Measurements from ENCODE around the gene DCAF11. TPM values are rescaled to one million over a fixed set of nuclear protein-coding genes. Genes with fewer than 3 reads are reported as not detected.

The DCAF11 gene
- total RNA-seq, 1 experiment from 2014 or later: 68.2 TPM

DNA sequence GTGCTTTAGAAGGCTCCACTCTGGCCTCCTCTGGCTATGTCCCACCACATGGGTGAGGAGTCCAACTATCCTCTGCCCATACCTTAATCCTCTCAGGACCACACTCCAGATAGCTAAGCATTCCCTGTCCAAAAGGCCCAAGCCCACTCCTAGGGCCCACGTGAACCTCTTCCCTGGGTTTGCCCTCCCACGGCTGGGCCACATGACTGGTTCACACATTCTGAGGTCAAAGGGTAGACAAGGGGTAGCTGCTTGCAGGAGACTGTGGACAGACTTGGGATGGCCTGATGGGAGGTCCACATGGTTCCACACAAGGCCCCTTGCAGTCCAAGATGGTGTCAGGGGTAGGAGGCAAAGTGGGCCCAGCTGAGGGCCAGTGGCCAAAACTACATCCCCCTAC lies 26.5 kb upstream of the DCAF11 start:
- POLR2A ChIA-PET (ENCODE audit: unreplicated experiment): no interaction called here
- H3K79me2 ChIP-seq (ENCODE audit: low read length): no peaks in the 10 kb centered on the region
- ATAC-seq (no peak), DNase-seq (no peak)
- CTCF ChIA-PET: interaction anchor here (1.0 kb wide), 1 partner anchor 30 kb away, joined by 3 read pairs; no protein-coding TSS in a partner anchor
- H2AFZ ChIP-seq (ENCODE audit: low read length): no peak overlapping the region
- no peak overlapping the region for H3K27ac ChIP-seq (ENCODE audit: low read length)
- H3K4me2 ChIP-seq (ENCODE audit: low read length): no peak overlapping the region
- no peak overlapping the region for H3K9ac ChIP-seq (ENCODE audit: low read length)
- H3K4me1 ChIP-seq (ENCODE audit: insufficient read depth, low read length): no peaks in the 10 kb centered on the region
- TF ChIP-seq, protein P1, sequence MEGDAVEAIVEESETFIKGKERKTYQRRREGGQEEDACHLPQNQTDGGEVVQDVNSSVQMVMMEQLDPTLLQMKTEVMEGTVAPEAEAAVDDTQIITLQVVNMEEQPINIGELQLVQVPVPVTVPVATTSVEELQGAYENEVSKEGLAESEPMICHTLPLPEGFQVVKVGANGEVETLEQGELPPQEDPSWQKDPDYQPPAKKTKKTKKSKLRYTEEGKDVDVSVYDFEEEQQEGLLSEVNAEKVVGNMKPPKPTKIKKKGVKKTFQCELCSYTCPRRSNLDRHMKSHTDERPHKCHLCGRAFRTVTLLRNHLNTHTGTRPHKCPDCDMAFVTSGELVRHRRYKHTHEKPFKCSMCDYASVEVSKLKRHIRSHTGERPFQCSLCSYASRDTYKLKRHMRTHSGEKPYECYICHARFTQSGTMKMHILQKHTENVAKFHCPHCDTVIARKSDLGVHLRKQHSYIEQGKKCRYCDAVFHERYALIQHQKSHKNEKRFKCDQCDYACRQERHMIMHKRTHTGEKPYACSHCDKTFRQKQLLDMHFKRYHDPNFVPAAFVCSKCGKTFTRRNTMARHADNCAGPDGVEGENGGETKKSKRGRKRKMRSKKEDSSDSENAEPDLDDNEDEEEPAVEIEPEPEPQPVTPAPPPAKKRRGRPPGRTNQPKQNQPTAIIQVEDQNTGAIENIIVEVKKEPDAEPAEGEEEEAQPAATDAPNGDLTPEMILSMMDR (conservative IDR thresholded peaks at IDR 0.05; ENCODE audit: low read depth, low read length): no peak
- TF ChIP-seq EZH2 (IDR thresholded peaks at IDR 0.05; ENCODE audit: low read length, unreplicated experiment) (no peak), EZH2phosphoT487 (IDR thresholded peaks at IDR 0.05; ENCODE audit: borderline replicate concordance, low read length) (no peak)
- intact Hi-C loops (cut with micrococcal nuclease): no loop called here
- H3K9me2 ChIP-seq (replicated peaks; ENCODE audit: low read length): no peaks in the 10 kb centered on the region
- no peaks in the 10 kb centered on the region for H3K9me3 ChIP-seq (ENCODE audit: low read length)
- H3K27me3 ChIP-seq (ENCODE audit: low read length): no peaks in the 10 kb centered on the region
- BruUV-seq (replicated peaks): no TSS peak
- H3K36me3 ChIP-seq (ENCODE audit: low read depth, low read length): no peaks in the 10 kb centered on the region
- H3F3A ChIP-seq (ENCODE audit: low read length, unreplicated experiment): no peaks in the 10 kb centered on the region
- H4K20me1 ChIP-seq (ENCODE audit: low read length): no peaks in the 10 kb centered on the region
- H3K4me3 ChIP-seq (ENCODE audit: low read length): no peak overlapping the region

GRCh38 chr14:24089890-24090289 lies 24.7 kb upstream of the DCAF11 start:
- no peak overlapping the region for H2AFZ ChIP-seq (ENCODE audit: low read length)
- peaks cover 1% of the 10 kb centered on the region; the same call in 1 of the 2 replicates for H3K79me2 ChIP-seq (ENCODE audit: low read length)
- TF ChIP-seq EZH2 (IDR thresholded peaks at IDR 0.05; ENCODE audit: low read length, unreplicated experiment): no peak
- no peak for TF ChIP-seq EZH2phosphoT487 (IDR thresholded peaks at IDR 0.05; ENCODE audit: borderline replicate concordance, low read length)
- TF ChIP-seq, protein P1 (conservative IDR thresholded peaks at IDR 0.05; ENCODE audit: low read depth, low read length): no peak
- H3K4me3 ChIP-seq (ENCODE audit: low read length): no peak overlapping the region
- intact Hi-C loops (cut with micrococcal nuclease): loop anchor here (1.0 to 2.0 kb wide), 2 partner anchors 32 to 75 kb away; no protein-coding TSS in a partner anchor
- H3K9ac ChIP-seq (ENCODE audit: low read length): no peak overlapping the region
- ATAC-seq (no peak), DNase-seq (no peak)
- H3F3A ChIP-seq (ENCODE audit: low read length, unreplicated experiment): no peaks in the 10 kb centered on the region
- no peaks in the 10 kb centered on the region for H3K9me3 ChIP-seq (ENCODE audit: low read length)
- H4K20me1 ChIP-seq (ENCODE audit: low read length): no peaks in the 10 kb centered on the region
- no peak overlapping the region for H3K4me2 ChIP-seq (ENCODE audit: low read length)
- H3K27ac ChIP-seq (ENCODE audit: low read length): no peak overlapping the region
- no peaks in the 10 kb centered on the region for H3K36me3 ChIP-seq (ENCODE audit: low read depth, low read length)
- H3K27me3 ChIP-seq (ENCODE audit: low read length): no peaks in the 10 kb centered on the region
- no peaks in the 10 kb centered on the region for H3K9me2 ChIP-seq (replicated peaks; ENCODE audit: low read length)
- no TSS peak for BruUV-seq (replicated peaks)
- CTCF ChIA-PET: interaction anchor here (1.4 to 1.7 kb wide), 2 partner anchors 19 to 32 kb away, joined by 18 to 22 read pairs; no protein-coding TSS in a partner anchor
- POLR2A ChIA-PET (ENCODE audit: unreplicated experiment): no interaction called here
- peaks cover 3% of the 10 kb centered on the region for H3K4me1 ChIP-seq (ENCODE audit: insufficient read depth, low read length)

GRCh38 chr14:24092110-24092504 lies 22.5 kb upstream of the DCAF11 start:
- no peak overlapping the region for H3K4me3 ChIP-seq (ENCODE audit: low read length)
- H2AFZ ChIP-seq (ENCODE audit: low read length): no peak overlapping the region
- H3K4me1 ChIP-seq (ENCODE audit: insufficient read depth, low read length): peaks cover 9% of the 10 kb centered on the region
- DNase-seq (no peak), ATAC-seq (no peak)
- peaks cover 8% of the 10 kb centered on the region; the same call in 1 of the 2 replicates for H3K79me2 ChIP-seq (ENCODE audit: low read length)
- no peaks in the 10 kb centered on the region for H4K20me1 ChIP-seq (ENCODE audit: low read length)
- no peak overlapping the region for H3K9ac ChIP-seq (ENCODE audit: low read length)
- no TSS peak for BruUV-seq (replicated peaks)
- no peak overlapping the region for H3K4me2 ChIP-seq (ENCODE audit: low read length)
- intact Hi-C loops (cut with micrococcal nuclease): no loop called here
- POLR2A ChIA-PET (ENCODE audit: unreplicated experiment): no interaction called here
- no peaks in the 10 kb centered on the region for H3K27me3 ChIP-seq (ENCODE audit: low read length)
- CTCF ChIA-PET: interaction anchor here (0.8 to 1.0 kb wide), 2 partner anchors 17 to 34 kb away, joined by 4 to 5 read pairs; no protein-coding TSS in a partner anchor
- no peaks in the 10 kb centered on the region for H3K9me3 ChIP-seq (ENCODE audit: low read length)
- TF ChIP-seq, protein P1 (conservative IDR thresholded peaks at IDR 0.05; ENCODE audit: low read depth, low read length): no peak
- TF ChIP-seq EZH2phosphoT487 (IDR thresholded peaks at IDR 0.05; ENCODE audit: borderline replicate concordance, low read length) (no peak), EZH2 (IDR thresholded peaks at IDR 0.05; ENCODE audit: low read length, unreplicated experiment) (no peak)
- no peak overlapping the region for H3K27ac ChIP-seq (ENCODE audit: low read length)
- no peaks in the 10 kb centered on the region for H3K36me3 ChIP-seq (ENCODE audit: low read depth, low read length)
- H3F3A ChIP-seq (ENCODE audit: low read length, unreplicated experiment): no peaks in the 10 kb centered on the region
- no peaks in the 10 kb centered on the region for H3K9me2 ChIP-seq (replicated peaks; ENCODE audit: low read length)
